Measurements from ENCODE around the gene ACSM6.

DNA sequence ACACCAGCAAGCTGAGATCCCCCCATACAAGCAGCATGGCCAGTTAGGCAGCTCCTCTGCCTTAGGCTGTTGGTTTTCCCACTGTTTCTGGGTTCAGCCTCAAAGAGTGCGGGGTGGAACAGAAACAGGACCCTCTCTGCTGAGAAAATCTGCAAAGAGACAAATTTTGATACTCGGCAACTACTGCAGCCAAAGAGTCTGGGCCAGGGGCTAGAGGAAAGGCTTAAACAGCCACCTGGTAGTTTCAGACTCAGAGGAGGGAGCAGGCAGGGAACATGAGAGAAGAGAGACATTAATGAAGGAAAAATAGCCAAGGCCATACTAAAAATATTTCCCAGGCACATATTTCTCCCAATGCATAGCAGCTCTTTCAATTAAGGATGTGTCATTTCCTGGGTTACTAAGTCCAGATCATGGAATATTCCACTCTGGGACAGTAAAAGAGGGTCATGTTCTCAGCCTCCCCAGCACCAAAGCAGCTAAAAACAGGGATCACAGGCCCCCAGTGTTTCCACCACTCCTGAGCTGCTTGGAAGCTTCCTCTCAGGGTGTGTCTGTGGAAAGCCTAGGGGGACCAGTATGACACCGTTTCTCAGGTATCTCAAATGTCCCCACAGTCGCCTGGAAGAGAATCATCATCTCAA, 67.0 kb downstream of the ACSM6 start:
- no peak for TF ChIP-seq POLR2A (IDR thresholded peaks at IDR 0.05)
- TF ChIP-seq, protein P1, sequence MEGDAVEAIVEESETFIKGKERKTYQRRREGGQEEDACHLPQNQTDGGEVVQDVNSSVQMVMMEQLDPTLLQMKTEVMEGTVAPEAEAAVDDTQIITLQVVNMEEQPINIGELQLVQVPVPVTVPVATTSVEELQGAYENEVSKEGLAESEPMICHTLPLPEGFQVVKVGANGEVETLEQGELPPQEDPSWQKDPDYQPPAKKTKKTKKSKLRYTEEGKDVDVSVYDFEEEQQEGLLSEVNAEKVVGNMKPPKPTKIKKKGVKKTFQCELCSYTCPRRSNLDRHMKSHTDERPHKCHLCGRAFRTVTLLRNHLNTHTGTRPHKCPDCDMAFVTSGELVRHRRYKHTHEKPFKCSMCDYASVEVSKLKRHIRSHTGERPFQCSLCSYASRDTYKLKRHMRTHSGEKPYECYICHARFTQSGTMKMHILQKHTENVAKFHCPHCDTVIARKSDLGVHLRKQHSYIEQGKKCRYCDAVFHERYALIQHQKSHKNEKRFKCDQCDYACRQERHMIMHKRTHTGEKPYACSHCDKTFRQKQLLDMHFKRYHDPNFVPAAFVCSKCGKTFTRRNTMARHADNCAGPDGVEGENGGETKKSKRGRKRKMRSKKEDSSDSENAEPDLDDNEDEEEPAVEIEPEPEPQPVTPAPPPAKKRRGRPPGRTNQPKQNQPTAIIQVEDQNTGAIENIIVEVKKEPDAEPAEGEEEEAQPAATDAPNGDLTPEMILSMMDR (IDR thresholded peaks at IDR 0.05), result no peak

Data from breast epithelium (tissue), 3 donors.